ENCODE measurements around the gene UROS. TPM values are rescaled to one million over a fixed set of nuclear protein-coding genes. Genes with fewer than 3 reads are reported as not detected.

The UROS gene
- total and polyA plus RNA-seq, 2 of the 4 experiments (the other 2 are of a cell fraction), result 48.7 to 56.5 TPM

DNA sequence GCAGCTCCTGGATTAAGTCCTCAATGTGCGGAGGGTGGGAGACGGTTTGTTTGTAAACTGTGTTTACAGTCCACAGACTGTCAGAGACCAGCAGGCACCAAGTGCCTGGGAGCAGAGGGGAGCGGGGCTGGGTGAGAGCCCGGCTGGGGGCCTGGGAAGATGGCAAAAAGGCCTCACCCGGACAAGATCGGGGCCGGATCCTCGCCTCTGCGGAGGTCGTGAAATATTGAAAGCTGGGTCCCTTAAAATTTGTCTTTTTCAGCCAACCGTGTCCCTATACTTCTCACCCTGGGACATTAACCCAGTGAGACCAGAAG lies 50.2 kb downstream of the UROS start:
- no peak overlapping the region for H2BK15ac ChIP-seq (ENCODE audit: low read depth, low read length)
- ChIA-PET POLR2A (ENCODE audit: unreplicated experiment) (no interaction called here), CTCF (no interaction called here)
- H3K4me3 ChIP-seq (ENCODE audit: insufficient read depth, low read depth, low read length), result no peak overlapping the region
- H3K23ac ChIP-seq (ENCODE audit: low read depth, low read length), result no peak overlapping the region
- BruUV-seq (replicated peaks), result no TSS peak
- peaks cover 3% of the 10 kb centered on the region for H3K36me3 ChIP-seq (ENCODE audit: control insufficient read depth, insufficient read depth, low read length)
- no peak overlapping the region for H3K56ac ChIP-seq (ENCODE audit: extremely low read depth, insufficient read depth, low read length)
- H4K5ac ChIP-seq (ENCODE audit: low read depth, low read length), result no peak overlapping the region
- no peak overlapping the region for H2AK9ac ChIP-seq (replicated peaks; ENCODE audit: low read depth, low read length, poor library complexity)
- ATAC-seq (ENCODE audit: low read depth), result no peak
- no peak overlapping the region for H2AFZ ChIP-seq (replicated peaks; ENCODE audit: low read length, poor library complexity)
- no peak overlapping the region for H3K18ac ChIP-seq (ENCODE audit: low read depth, low read length)
- no peaks in the 10 kb centered on the region for H3K9me3 ChIP-seq (ENCODE audit: control insufficient read depth, insufficient read depth, low read length)
- dilution Hi-C loops (cut with HindIII; ENCODE audit: low sequenced_read_pairs, unreplicated experiment) (no loop called here), in situ Hi-C loops (cut with MboI; ENCODE audit: low sequenced_read_pairs) (no loop called here), intact Hi-C loops (cut with micrococcal nuclease) (no loop called here)
- no peak overlapping the region for H3K14ac ChIP-seq (replicated peaks; ENCODE audit: low read depth, low read length)
- 77% methylated on average over 4 of the region's 11 CpGs; no CpG with 5 or more reads in 1 of the 2 experiments for WGBS, 2 experiments (ENCODE audit: extremely low coverage in 2 of 2, insufficient read length in 1 of 2)
- no peak overlapping the region for H3K9ac ChIP-seq (ENCODE audit: low read depth, low read length)
- no peak overlapping the region for H4K8ac ChIP-seq (ENCODE audit: low read depth in 2 of 2, low read length in 2 of 2)
- H3K4me1 ChIP-seq (ENCODE audit: control insufficient read depth, insufficient read depth, low read length), result no peaks in the 10 kb centered on the region
- H3K4ac ChIP-seq (ENCODE audit: low read depth, low read length), result no peak overlapping the region
- no peaks in the 10 kb centered on the region for H4K20me1 ChIP-seq (ENCODE audit: insufficient read depth, low read length)
- no peak for DNase-seq
- peaks cover 3% of the 10 kb centered on the region; the same call in 1 of the 2 replicates for H3K27me3 ChIP-seq (ENCODE audit: control insufficient read depth, insufficient read depth, low read length)
- H4K91ac ChIP-seq (ENCODE audit: insufficient read depth, low read depth, low read length), result no peak overlapping the region
- H3K27ac ChIP-seq (ENCODE audit: insufficient read depth, low read length), result no peak overlapping the region
- H2BK120ac ChIP-seq (ENCODE audit: low read depth, low read length), result no peak overlapping the region
- no peak overlapping the region for H2BK20ac ChIP-seq (ENCODE audit: low read depth, low read length)
- H2AK5ac ChIP-seq (ENCODE audit: low read depth, low read length), result no peak overlapping the region
- H3K9me1 ChIP-seq (ENCODE audit: insufficient read depth, low read length), result no peaks in the 10 kb centered on the region
- no peaks in the 10 kb centered on the region for H3K79me1 ChIP-seq (ENCODE audit: low read depth in 1 of 2, low read length in 2 of 2)
- no peak overlapping the region for H2BK5ac ChIP-seq (ENCODE audit: low read depth, low read length, poor library complexity, severe bottlenecking)
- no peak overlapping the region for H3K4me2 ChIP-seq (ENCODE audit: low read depth, low read length)
- TF ChIP-seq, protein P1, sequence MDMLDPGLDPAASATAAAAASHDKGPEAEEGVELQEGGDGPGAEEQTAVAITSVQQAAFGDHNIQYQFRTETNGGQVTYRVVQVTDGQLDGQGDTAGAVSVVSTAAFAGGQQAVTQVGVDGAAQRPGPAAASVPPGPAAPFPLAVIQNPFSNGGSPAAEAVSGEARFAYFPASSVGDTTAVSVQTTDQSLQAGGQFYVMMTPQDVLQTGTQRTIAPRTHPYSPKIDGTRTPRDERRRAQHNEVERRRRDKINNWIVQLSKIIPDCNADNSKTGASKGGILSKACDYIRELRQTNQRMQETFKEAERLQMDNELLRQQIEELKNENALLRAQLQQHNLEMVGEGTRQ (IDR thresholded peaks at IDR 0.05; ENCODE audit: low read depth, low read length), result no peak

Measured in IMR-90 (cell line).